Naive thymus-derived CD8-positive, alpha-beta T cell (primary cell): ENCODE measurements around the gene NAGS. TPM values are rescaled to one million over a fixed set of nuclear protein-coding genes. Genes with fewer than 3 reads are reported as not detected.

ENCODE experiments used
- ATAC-seq, 2 donors: fragments of 150-1000 bp; cut with Tn5 transposase in 1 of 2; sonication (Bioruptor Pico), chemical (Tn5 transposase) in 1 of 2; 1 replicate in 1 of 2; 2 replicates in 1 of 2; pipeline ENCODE4 v1.10.0; 2021; ENCODE audit warnings: mild to moderate bottlenecking in 2 of 2, moderate library complexity in 2 of 2
- POLR2A ChIA-PET: fragments of 350-600 bp; sonication (Branson Sonifier 250); formaldehyde crosslinking; loops from one replicate; lab custom pipeline; 2021; ENCODE audit warnings: antibody characterized with exemption; lab: Charles Lee
- DNase-seq, 10 donors: peaks; one replicate each; pipeline versions ENCODE4 v3.0.0 to v3.0.0-alpha.2; 2020 to 2022
- H3K27ac Mint-ChIP-seq, 10 donors: one replicate each; pipeline ENCODE4 v1.8.0; 2020 to 2022; ENCODE audit warnings: mild to moderate bottlenecking in 10 of 10, mixed read lengths in 10 of 10, moderate library complexity in 4 of 10, inconsistent platforms in 1 of 10
- H3K27me3 Mint-ChIP-seq, 5 donors: one replicate each; pipeline ENCODE4 v1.8.0; 2021 to 2022; ENCODE audit warnings: mixed read lengths in 5 of 5
- H3K36me3 Mint-ChIP-seq, 3 donors: one replicate each; pipeline ENCODE4 v1.8.0; 2020 to 2022; ENCODE audit warnings: mixed read lengths in 3 of 3, mild to moderate bottlenecking in 2 of 3, inconsistent platforms in 1 of 3
- H3K4me1 Mint-ChIP-seq, 4 donors: one replicate each; pipeline ENCODE4 v1.8.0; 2021 to 2022; ENCODE audit warnings: mixed read lengths in 4 of 4
- H3K4me3 Mint-ChIP-seq, 10 donors: one replicate each; pipeline ENCODE4 v1.8.0; 2020 to 2022; ENCODE audit warnings: mild to moderate bottlenecking in 10 of 10, mixed read lengths in 10 of 10, moderate library complexity in 6 of 10, inconsistent platforms in 1 of 10
- H3K9me3 Mint-ChIP-seq, 9 donors: one replicate each; pipeline ENCODE4 v1.8.0; 2020 to 2022; ENCODE audit warnings: mixed read lengths in 9 of 9, mild to moderate bottlenecking in 3 of 9, inconsistent platforms in 1 of 9, moderate library complexity in 1 of 9
- polyA plus RNA-seq, 3 donors: library from polyadenylated mRNA; unstranded; fragments of 300-500 nt; fragmentation: Illumina TruSeq; gene quantifications; one replicate each; pipeline ENCODE4 v1.2.3, GENCODE V29; 2021
- total RNA-seq, 8 experiments: library from RNA in 2 of 8; stranded (reverse) in 2 of 8; gene quantifications; one replicate each; pipeline ENCODE4 v1.2.3 and lab custom pipeline; 2021 to 2026

The NAGS gene
- total and polyA plus RNA-seq, 5 experiments from 2014 or later, result 0.19 to 0.96 (median 0.59) TPM

DNA sequence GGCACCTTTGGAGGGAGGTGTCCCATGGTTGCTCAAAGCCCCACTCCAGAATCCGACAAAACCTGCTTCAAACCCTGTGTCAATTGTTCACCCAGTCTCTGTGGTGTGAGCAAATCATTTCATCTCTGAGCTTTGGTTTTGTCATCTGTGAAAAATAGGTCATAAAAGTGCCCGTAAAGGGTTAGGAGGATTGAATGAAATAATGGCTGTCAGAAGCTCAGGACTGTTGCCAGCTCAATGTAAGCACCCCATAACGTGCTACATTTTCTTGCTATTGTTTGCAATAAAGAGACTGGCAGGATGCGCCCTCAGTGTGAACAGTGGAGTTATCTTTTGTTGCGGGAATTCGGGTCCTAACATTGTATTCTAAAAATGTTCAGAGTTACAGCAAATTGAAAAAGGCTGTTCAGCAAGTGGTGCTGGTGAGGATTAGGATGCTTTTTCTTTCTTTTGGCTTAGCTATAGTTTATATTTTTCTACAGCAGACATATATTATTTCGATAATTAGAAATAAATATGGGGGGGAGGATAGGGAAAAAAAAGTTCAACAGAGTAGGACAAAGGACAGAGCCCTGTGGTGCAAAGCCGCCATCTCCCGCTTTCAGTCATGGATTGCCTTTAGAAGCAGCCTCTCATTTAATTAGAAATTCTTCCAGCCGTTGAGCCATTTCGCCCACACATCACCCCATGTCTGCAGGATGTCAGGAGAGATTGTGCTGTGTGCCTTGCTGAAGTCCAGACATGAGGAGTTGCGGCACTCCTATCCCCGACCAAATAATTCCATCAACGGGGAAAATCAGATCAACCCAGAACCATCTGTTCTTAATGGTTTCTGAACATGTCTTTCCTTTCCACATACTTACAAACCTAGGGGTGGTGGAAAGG, 29.8 kb upstream of the NAGS start:
- H3K9me3 Mint-ChIP-seq, result no peaks in the 10 kb centered on the region
- no peak overlapping the region for H3K4me3 Mint-ChIP-seq
- H3K27me3 Mint-ChIP-seq, result peaks cover 0 to 13% (median 11%) of the 10 kb centered on the region in 5 donors
- peak overlapping the region in 1 of 10 donors; percentile 29 for H3K27ac Mint-ChIP-seq
- H3K36me3 Mint-ChIP-seq, result no peaks in the 10 kb centered on the region
- POLR2A ChIA-PET, result no interaction called here
- peaks cover 2 to 7% (median 4%) of the 10 kb centered on the region in 4 donors for H3K4me1 Mint-ChIP-seq
- DNase-seq (no peak), ATAC-seq (no peak)

DNA sequence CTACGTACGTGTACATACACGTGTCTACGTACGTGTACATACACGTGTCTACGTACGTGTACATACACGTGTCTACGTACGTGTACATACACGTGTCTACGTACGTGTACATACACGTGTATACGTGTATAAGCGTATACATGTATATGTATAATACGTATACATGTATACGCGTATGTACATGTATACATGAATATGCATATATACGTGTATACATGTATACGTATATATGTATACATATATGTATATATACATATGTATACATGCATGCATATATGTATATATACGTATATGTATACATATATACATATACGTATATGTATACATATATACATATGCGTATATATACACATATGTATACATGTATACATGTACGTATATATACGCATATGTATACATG, 28.5 kb upstream of the NAGS start:
- ATAC-seq (no peak), DNase-seq (no peak)
- H3K9me3 Mint-ChIP-seq, result no peaks in the 10 kb centered on the region
- H3K27ac Mint-ChIP-seq, result no peak overlapping the region
- no peak overlapping the region for H3K4me3 Mint-ChIP-seq
- peaks cover 2 to 7% (median 4%) of the 10 kb centered on the region in 4 donors for H3K4me1 Mint-ChIP-seq
- peaks cover 0 to 16% (median 13%) of the 10 kb centered on the region in 5 donors for H3K27me3 Mint-ChIP-seq
- POLR2A ChIA-PET, result no interaction called here
- no peaks in the 10 kb centered on the region for H3K36me3 Mint-ChIP-seq

DNA sequence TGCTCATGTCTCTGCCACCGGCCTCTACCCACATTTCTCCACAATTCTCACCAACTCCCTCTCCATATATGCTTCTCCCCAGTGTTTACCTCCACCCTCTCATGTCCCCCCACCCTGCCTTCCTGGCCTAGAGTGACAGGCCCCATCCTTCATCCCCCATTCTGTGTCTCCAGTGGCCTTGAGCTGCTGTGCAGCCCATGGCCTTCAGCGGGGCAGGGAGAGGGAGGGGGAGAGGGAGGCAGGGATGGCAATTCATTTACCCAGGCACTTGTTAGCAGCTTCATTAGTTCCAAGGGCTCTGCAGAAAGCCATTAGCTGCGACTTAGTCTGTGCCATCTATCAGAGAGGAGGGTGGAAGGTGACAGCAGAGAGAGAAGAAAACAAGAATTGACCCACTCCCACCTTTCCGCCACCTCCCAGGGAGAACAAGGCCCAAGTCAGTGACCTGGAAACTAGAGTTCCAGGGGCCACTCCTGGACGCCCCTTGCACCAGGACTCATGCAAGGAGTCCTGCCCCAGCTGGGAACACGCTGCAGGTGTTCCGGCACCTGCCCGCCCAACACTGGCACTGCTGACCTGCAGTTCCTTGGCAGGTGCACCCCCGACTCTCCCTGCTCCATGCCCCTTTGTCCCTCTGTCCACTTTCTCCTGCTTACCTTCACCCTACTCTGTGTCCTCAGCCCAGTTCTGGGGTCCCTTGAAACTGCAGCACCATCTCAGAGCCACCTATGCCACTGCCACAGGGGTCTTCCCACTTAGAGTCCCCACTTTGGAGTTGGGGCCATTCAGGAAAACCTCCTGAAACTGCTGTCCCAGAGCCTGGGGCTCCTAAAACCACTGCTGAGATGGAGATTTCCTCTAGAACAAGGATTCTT, 27.2 kb upstream of the NAGS start:
- DNase-seq (no peak), ATAC-seq (no peak)
- H3K27ac Mint-ChIP-seq, result peak overlapping the region in 1 of 10 donors; percentile 2
- no peaks in the 10 kb centered on the region for H3K9me3 Mint-ChIP-seq
- peaks cover 6 to 26% (median 23%) of the 10 kb centered on the region in 5 donors for H3K27me3 Mint-ChIP-seq
- no peak overlapping the region for H3K4me3 Mint-ChIP-seq
- no peaks in the 10 kb centered on the region for H3K4me1 Mint-ChIP-seq
- no peaks in the 10 kb centered on the region for H3K36me3 Mint-ChIP-seq
- POLR2A ChIA-PET, result no interaction called here

GRCh38 chr17:43978078-43978477, 26.3 kb upstream of the NAGS start:
- no peaks in the 10 kb centered on the region for H3K4me1 Mint-ChIP-seq
- ATAC-seq (no peak), DNase-seq (no peak)
- H3K27ac Mint-ChIP-seq, result no peak overlapping the region
- H3K27me3 Mint-ChIP-seq, result peaks cover 10 to 35% (median 31%) of the 10 kb centered on the region in 5 donors
- no peaks in the 10 kb centered on the region for H3K36me3 Mint-ChIP-seq
- POLR2A ChIA-PET, result no interaction called here
- no peaks in the 10 kb centered on the region for H3K9me3 Mint-ChIP-seq
- no peak overlapping the region for H3K4me3 Mint-ChIP-seq

DNA sequence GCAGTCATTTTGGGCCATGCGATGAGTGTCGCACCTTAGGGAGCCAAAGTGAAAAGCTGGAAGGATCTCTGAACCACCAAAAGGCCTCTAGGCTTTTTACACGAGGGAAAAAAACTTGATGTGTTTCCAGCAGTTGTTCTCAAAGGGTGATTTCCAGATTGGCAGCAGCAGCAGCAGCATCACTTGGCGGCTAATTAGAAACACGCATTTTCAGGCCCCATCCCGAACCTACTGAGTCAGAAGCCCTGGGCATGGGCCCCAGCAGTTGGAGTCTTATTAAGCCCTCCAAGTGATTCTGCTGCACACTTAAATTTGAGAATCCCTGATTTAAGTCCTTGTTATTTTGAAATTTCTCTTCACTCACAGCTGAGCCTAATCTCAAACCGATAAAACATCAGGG, 25.4 kb upstream of the NAGS start:
- peaks cover 0 to 3% (median 1%) of the 10 kb centered on the region in 4 donors for H3K4me1 Mint-ChIP-seq
- ATAC-seq (no peak), DNase-seq (no peak)
- H3K27ac Mint-ChIP-seq, result no peak overlapping the region
- H3K36me3 Mint-ChIP-seq, result no peaks in the 10 kb centered on the region
- no peak overlapping the region for H3K4me3 Mint-ChIP-seq
- H3K27me3 Mint-ChIP-seq, result peaks cover 10 to 41% (median 32%) of the 10 kb centered on the region in 5 donors
- no peaks in the 10 kb centered on the region for H3K9me3 Mint-ChIP-seq
- POLR2A ChIA-PET, result no interaction called here

- DNase-seq (no peak), ATAC-seq (no peak)
- Mint-ChIP-seq H3K4me3 (no peak overlapping the region), H3K9me3 (no peaks in the 10 kb centered on the region), H3K4me1 (peaks cover 0 to 3% (median 1%) of the 10 kb centered on the region in 4 donors), H3K36me3 (no peaks in the 10 kb centered on the region), H3K27ac (no peak overlapping the region), H3K27me3 (peaks cover 13 to 47% (median 29%) of the 10 kb centered on the region in 5 donors)
- POLR2A ChIA-PET, result interaction anchor here (0.9 kb wide), 1 partner anchor 75 kb away, joined by 3 read pairs; no protein-coding TSS in a partner anchor
Measured at GRCh38 chr17:43979671-43980070, 24.8 kb upstream of the NAGS start.

DNA sequence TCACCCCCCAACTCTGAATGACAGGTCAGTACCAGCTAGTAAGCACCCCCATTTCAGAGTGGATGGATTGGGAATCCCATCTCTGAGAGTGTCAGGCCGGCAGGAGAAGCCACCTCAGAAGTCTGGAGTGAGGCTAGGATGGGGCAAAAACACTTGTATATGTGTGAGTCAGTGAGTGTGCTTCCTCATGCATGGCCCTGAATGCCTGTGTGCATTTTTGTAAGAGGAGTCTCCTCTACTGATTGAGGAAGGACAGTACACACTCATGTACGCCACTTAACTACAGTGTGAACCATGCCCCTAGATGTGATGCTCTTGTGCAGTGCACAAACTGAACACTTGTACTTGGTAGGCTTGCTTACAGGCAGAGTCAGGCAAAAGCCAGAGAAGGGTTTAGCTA, 22.3 kb upstream of the NAGS start:
- H3K36me3 Mint-ChIP-seq, result no peaks in the 10 kb centered on the region
- H3K4me1 Mint-ChIP-seq, result peaks cover 0 to 3% (median 2%) of the 10 kb centered on the region in 4 donors
- DNase-seq (no peak), ATAC-seq (no peak)
- no peaks in the 10 kb centered on the region for H3K9me3 Mint-ChIP-seq
- peaks cover 14 to 54% (median 40%) of the 10 kb centered on the region in 5 donors for H3K27me3 Mint-ChIP-seq
- no peak overlapping the region for H3K27ac Mint-ChIP-seq
- POLR2A ChIA-PET, result interaction anchor here (0.6 kb wide), 2 partner anchors 12 to 113 kb away, joined by 3 to 4 read pairs; no protein-coding TSS in a partner anchor
- peak overlapping the region in 2 of 10 donors; percentile 9 to 50 for H3K4me3 Mint-ChIP-seq

- peak overlapping the region in 1 of 10 donors; percentile 24 for H3K27ac Mint-ChIP-seq
- ATAC-seq, result no peak
- POLR2A ChIA-PET, result no interaction called here
- peak overlapping the region in 8 of 10 donors; percentile 12 to 67 (median 52) for H3K4me3 Mint-ChIP-seq
- peaks cover 0 to 3% (median 2%) of the 10 kb centered on the region in 4 donors for H3K4me1 Mint-ChIP-seq
- no peaks in the 10 kb centered on the region for H3K36me3 Mint-ChIP-seq
- peaks cover 16 to 63% (median 45%) of the 10 kb centered on the region in 5 donors for H3K27me3 Mint-ChIP-seq
- no peak for DNase-seq
- no peaks in the 10 kb centered on the region for H3K9me3 Mint-ChIP-seq
Measured at GRCh38 chr17:43983196-43983514, 21.3 kb upstream of the NAGS start.

GRCh38 chr17:43983515-43984411, 20.7 kb upstream of the NAGS start:
- DNase-seq (no peak), ATAC-seq (peak; percentile 49 to 68)
- H3K27ac Mint-ChIP-seq, result no peak overlapping the region
- H3K4me3 Mint-ChIP-seq, result peak overlapping the region in 7 of 10 donors; percentile 12 to 66 (median 51)
- POLR2A ChIA-PET, result no interaction called here
- H3K27me3 Mint-ChIP-seq, result peaks cover 16 to 64% (median 47%) of the 10 kb centered on the region in 5 donors
- H3K9me3 Mint-ChIP-seq, result no peaks in the 10 kb centered on the region
- peaks cover 0 to 3% (median 2%) of the 10 kb centered on the region in 4 donors for H3K4me1 Mint-ChIP-seq
- H3K36me3 Mint-ChIP-seq, result no peaks in the 10 kb centered on the region

GRCh38 chr17:43984521-43984920, 19.9 kb upstream of the NAGS start:
- peak overlapping the region in 1 of 10 donors; percentile 38 for H3K27ac Mint-ChIP-seq
- ATAC-seq (no peak), DNase-seq (no peak)
- no peaks in the 10 kb centered on the region for H3K9me3 Mint-ChIP-seq
- no peaks in the 10 kb centered on the region for H3K36me3 Mint-ChIP-seq
- peaks cover 16 to 66% (median 47%) of the 10 kb centered on the region in 5 donors for H3K27me3 Mint-ChIP-seq
- H3K4me3 Mint-ChIP-seq, result peak overlapping the region in 6 of 10 donors; percentile 4 to 54 (median 39)
- POLR2A ChIA-PET, result no interaction called here
- H3K4me1 Mint-ChIP-seq, result peaks cover 0 to 3% (median 2%) of the 10 kb centered on the region in 4 donors

DNA sequence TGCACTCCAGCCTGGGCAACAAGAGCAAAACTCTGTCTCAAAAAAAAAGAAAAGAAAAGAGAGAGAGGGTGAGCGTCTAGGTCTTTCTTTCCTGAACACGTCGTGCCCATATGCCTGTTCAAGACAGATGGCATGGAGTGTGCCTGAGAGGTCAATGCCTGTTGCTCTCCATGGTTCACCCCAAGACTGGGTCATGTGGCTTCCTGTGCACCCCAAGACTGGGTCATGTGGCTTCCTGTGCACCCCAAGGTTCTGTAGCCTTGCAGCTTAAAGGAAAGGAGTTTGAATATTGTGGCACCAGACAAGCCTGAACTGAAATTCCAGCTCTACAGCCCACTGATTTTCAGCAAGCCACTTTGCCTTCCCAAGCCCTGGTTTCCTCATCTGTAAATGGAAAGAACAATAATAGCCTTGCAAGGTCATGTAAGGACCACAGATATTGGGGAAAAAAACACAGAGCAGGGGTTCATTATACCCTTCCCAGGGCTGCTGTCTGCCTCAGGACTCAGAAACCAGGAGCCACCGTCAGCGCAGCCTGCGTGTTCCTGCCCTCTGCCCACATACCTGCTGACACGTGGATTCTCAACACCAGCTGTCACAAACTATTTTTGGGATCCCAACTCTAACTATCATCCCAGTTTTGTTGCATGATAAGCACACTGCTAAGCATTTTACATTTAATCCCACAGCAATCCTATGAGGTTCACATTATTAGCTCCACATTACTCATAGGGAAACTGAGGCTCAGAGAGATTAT, 18.0 kb upstream of the NAGS start:
- POLR2A ChIA-PET, result interaction anchor here (0.6 kb wide), 1 partner anchor 28 kb away, joined by 9 read pairs; no protein-coding TSS in a partner anchor

More for the DNA sequence above, 18.0 kb upstream of the NAGS start:
- H3K9me3 Mint-ChIP-seq, result no peaks in the 10 kb centered on the region
- DNase-seq, result no peak
- ATAC-seq, result no peak
- H3K4me3 Mint-ChIP-seq, result no peak overlapping the region
- peaks cover 0 to 3% (median 2%) of the 10 kb centered on the region in 4 donors for H3K4me1 Mint-ChIP-seq
- no peak overlapping the region for H3K27ac Mint-ChIP-seq
- peaks cover 11 to 60% (median 43%) of the 10 kb centered on the region in 5 donors for H3K27me3 Mint-ChIP-seq
- H3K36me3 Mint-ChIP-seq, result no peaks in the 10 kb centered on the region
